Loucy (cell line): Measurements from ENCODE around the gene PYGB.

ENCODE experiments used
- CTCF ChIP-seq: fragments of 200-600 bp; sonication (generic); conservative IDR thresholded peaks from 2 replicates; pipeline ENCODE4 v1.5.1; 2014; ENCODE audit warnings: mild to moderate bottlenecking, antibody characterized with exemption, low read length
- EZH2phosphoT487 ChIP-seq: fragments of 200-600 bp; IDR thresholded peaks from 2 replicates; pipeline ENCODE4 v1.6.1; 2018; ENCODE audit warnings: antibody characterized with exemption, mild to moderate bottlenecking, moderate library complexity, borderline replicate concordance

- TF ChIP-seq CTCF: no peak
- TF ChIP-seq EZH2phosphoT487: no peak
Measured at GRCh38 chr20:25316506-25317190, 68.8 kb downstream of the PYGB start.
